GM12874 (cell line): ENCODE data around the gene HKDC1.

Source experiments
- TF ChIP-seq, protein P1 (sequence below): IDR thresholded peaks from 2 replicates; pipeline ENCODE4 v1.5.1; 2011; ENCODE audit warnings: low read depth, mild to moderate bottlenecking, control low read depth, low read length, moderate library complexity; ENCODE audit not compliant: insufficient read depth

HKDC1 gene

DNA sequence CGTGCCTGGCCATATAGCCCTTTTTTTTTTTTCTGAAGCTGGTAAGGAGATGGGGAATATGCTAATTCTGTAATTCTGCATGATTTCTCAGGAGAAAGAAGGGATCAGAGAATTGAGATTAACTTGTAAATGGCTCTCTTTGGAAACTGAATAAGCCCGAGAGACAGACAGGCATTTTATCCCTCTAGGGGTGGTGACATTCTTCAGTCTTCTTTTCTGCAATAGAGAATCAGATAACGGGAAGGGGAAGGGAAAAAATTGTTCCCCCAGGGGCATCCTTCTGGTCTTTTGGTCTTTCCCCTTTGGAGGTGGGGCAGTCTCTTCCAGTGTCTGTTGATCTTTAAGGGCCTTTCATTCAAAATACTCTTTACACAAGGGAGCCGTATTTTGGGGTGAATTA lies 92.4 kb downstream of the HKDC1 start:
- TF ChIP-seq, protein P1, sequence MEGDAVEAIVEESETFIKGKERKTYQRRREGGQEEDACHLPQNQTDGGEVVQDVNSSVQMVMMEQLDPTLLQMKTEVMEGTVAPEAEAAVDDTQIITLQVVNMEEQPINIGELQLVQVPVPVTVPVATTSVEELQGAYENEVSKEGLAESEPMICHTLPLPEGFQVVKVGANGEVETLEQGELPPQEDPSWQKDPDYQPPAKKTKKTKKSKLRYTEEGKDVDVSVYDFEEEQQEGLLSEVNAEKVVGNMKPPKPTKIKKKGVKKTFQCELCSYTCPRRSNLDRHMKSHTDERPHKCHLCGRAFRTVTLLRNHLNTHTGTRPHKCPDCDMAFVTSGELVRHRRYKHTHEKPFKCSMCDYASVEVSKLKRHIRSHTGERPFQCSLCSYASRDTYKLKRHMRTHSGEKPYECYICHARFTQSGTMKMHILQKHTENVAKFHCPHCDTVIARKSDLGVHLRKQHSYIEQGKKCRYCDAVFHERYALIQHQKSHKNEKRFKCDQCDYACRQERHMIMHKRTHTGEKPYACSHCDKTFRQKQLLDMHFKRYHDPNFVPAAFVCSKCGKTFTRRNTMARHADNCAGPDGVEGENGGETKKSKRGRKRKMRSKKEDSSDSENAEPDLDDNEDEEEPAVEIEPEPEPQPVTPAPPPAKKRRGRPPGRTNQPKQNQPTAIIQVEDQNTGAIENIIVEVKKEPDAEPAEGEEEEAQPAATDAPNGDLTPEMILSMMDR: no peak

- TF ChIP-seq, protein P1: no peak
These were observed 95.0 kb downstream of the HKDC1 start for GRCh38 chr10:69315100-69315542.

- TF ChIP-seq, protein P1: no peak
These were observed 95.6 kb downstream of the HKDC1 start for GRCh38 chr10:69315610-69316312.

GRCh38 chr10:69316313-69317059 lies 96.4 kb downstream of the HKDC1 start:
- TF ChIP-seq, protein P1: no peak
